Mesenchymal stem cell (in vitro differentiated cells and primary cell): ENCODE measurements around the gene LRRC4B.

Experiments
- DNase-seq: peaks from one replicate; pipeline ENCODE4 v3.0.0-alpha.2; 2013
- H2AFZ ChIP-seq: one replicate; pipeline ENCODE4 v1.6.1; 2013; ENCODE audit warnings: low read depth, mild to moderate bottlenecking, control low read depth, inconsistent platforms, low read length, moderate library complexity
- H2AK5ac ChIP-seq: 2 replicates; pipeline ENCODE4 v1.6.1; 2013; ENCODE audit warnings: low read length, moderate library complexity, mild to moderate bottlenecking, inconsistent platforms; ENCODE audit not compliant: severe bottlenecking
- H2BK120ac ChIP-seq: one replicate; pipeline ENCODE4 v1.6.1; 2013; ENCODE audit warnings: low read depth, mild to moderate bottlenecking, inconsistent platforms, low read length, moderate library complexity
- H2BK12ac ChIP-seq, 2 experiments: one replicate each; pipeline ENCODE4 v1.6.1; 2013; ENCODE audit warnings: inconsistent platforms in 2 of 2, low read length in 2 of 2, mild to moderate bottlenecking in 2 of 2, moderate library complexity in 2 of 2, control low read depth in 1 of 2
- H2BK15ac ChIP-seq: one replicate; pipeline ENCODE4 v1.6.1; 2013; ENCODE audit warnings: mild to moderate bottlenecking, low read depth, inconsistent platforms; ENCODE audit not compliant: poor library complexity, severe bottlenecking
- H2BK5ac ChIP-seq: 2 replicates; pipeline ENCODE4 v1.6.1; 2013; ENCODE audit warnings: low read depth, mild to moderate bottlenecking, low read length, control low read depth, inconsistent platforms; ENCODE audit not compliant: poor library complexity, severe bottlenecking
- H3K14ac ChIP-seq, 2 experiments: one replicate each; pipeline ENCODE4 v1.6.1; 2013; ENCODE audit warnings: inconsistent platforms in 2 of 2, low read length in 2 of 2, control low read depth in 1 of 2, mild to moderate bottlenecking in 1 of 2, moderate library complexity in 1 of 2
- H3K18ac ChIP-seq, 2 experiments: one replicate each; pipeline ENCODE4 v1.6.1; 2013; ENCODE audit warnings: inconsistent platforms in 2 of 2, low read length in 2 of 2, control low read depth in 1 of 2, low read depth in 1 of 2, mild to moderate bottlenecking in 1 of 2
- H3K23ac ChIP-seq, 2 experiments: one replicate each; pipeline ENCODE4 v1.6.1; 2013; ENCODE audit warnings: inconsistent platforms in 2 of 2, low read length in 2 of 2, mild to moderate bottlenecking in 2 of 2, moderate library complexity in 2 of 2, control low read depth in 1 of 2
- H3K27ac ChIP-seq: 2 replicates; pipeline ENCODE4 v1.5.1; 2013; ENCODE audit warnings: mild to moderate bottlenecking, moderate library complexity, low read length, control low read depth, inconsistent platforms; ENCODE audit not compliant: poor library complexity, severe bottlenecking
- H3K27me3 ChIP-seq, 2 experiments: 2 replicates each; pipeline versions ENCODE4 v1.6.1 to v1.7.0; 2013; ENCODE audit warnings: low read length in 2 of 2, mild to moderate bottlenecking in 2 of 2, moderate library complexity in 2 of 2, control low read depth in 1 of 2, inconsistent platforms in 1 of 2; ENCODE audit not compliant: control insufficient read depth in 1 of 2, insufficient read depth in 1 of 2
- H3K36me3 ChIP-seq, 2 experiments: 2 replicates each; pipeline versions ENCODE4 v1.6.1 to v1.7.0; 2013; ENCODE audit warnings: low read length in 2 of 2, control low read depth in 1 of 2, inconsistent platforms in 1 of 2, low read depth in 1 of 2, mild to moderate bottlenecking in 1 of 2; ENCODE audit not compliant: insufficient read depth in 2 of 2, control insufficient read depth in 1 of 2
- H3K4ac ChIP-seq, 2 experiments: one replicate each; pipeline ENCODE4 v1.6.1; 2013; ENCODE audit warnings: inconsistent platforms in 2 of 2, low read length in 2 of 2, mild to moderate bottlenecking in 2 of 2, moderate library complexity in 2 of 2, control low read depth in 1 of 2, low read depth in 1 of 2
- H3K4me1 ChIP-seq: 2 replicates; pipeline ENCODE4 v1.6.1; 2013; ENCODE audit warnings: low read depth, low read length, control low read depth; ENCODE audit not compliant: control insufficient read depth, insufficient read depth
- H3K4me2 ChIP-seq: 2 replicates; pipeline ENCODE4 v1.6.1; 2013; ENCODE audit warnings: low read length, mild to moderate bottlenecking, inconsistent platforms; ENCODE audit not compliant: poor library complexity, severe bottlenecking
- H3K4me3 ChIP-seq, 2 experiments: 2 replicates each; pipeline versions ENCODE4 v1.5.1 to v1.7.0; 2013; ENCODE audit warnings: low read length in 2 of 2, mild to moderate bottlenecking in 2 of 2, control low read depth in 1 of 2, low read depth in 1 of 2; ENCODE audit not compliant: insufficient read depth in 1 of 2
- H3K79me1 ChIP-seq: replicated peaks from 2 replicates; pipeline ENCODE4 v1.6.1; 2013; ENCODE audit warnings: mild to moderate bottlenecking, control low read depth, low read length, inconsistent platforms; ENCODE audit not compliant: poor library complexity, severe bottlenecking
- H3K9ac ChIP-seq: 2 replicates; pipeline ENCODE4 v1.7.0; 2013; ENCODE audit warnings: mild to moderate bottlenecking, low read length, moderate library complexity
- H3K9me3 ChIP-seq: 2 replicates; pipeline ENCODE4 v1.7.0; 2013; ENCODE audit warnings: mild to moderate bottlenecking, low read length; ENCODE audit not compliant: control insufficient read depth
- H4K8ac ChIP-seq: one replicate; pipeline ENCODE4 v1.6.1; 2013; ENCODE audit warnings: inconsistent platforms, mild to moderate bottlenecking, low read length, moderate library complexity
- H4K91ac ChIP-seq: one replicate; pipeline ENCODE4 v1.6.1; 2013; ENCODE audit warnings: mild to moderate bottlenecking, low read length, inconsistent platforms
- WGBS: methylation state at CpG from one replicate; pipeline ENCODE4 v1.1.7; 2013; ENCODE audit warnings: mixed read lengths; 5-methylcytosine and 5-hydroxymethylcytosine counted together

The LRRC4B gene

GRCh38 chr19:50513746-50514345 is 54.4 kb downstream of the LRRC4B start, which contains the start of gene ASPDH:
Gene ASPDH, minus strand, starts transcription at chr19:50513913. Its CDS starts 90 bp downstream, at chr19:50513823.
- no peak within 1 kb of the TSS for H3K4ac ChIP-seq
- H3K79me1 ChIP-seq = peaks cover 10% of the 10 kb centered on the region
- H3K9me3 ChIP-seq = no peaks in the 10 kb centered on the region
- no peak within 1 kb of the TSS for H2AFZ ChIP-seq
- peak within 1 kb of the TSS; percentile 15 for H4K91ac ChIP-seq
- no peak within 1 kb of the TSS for H3K4me2 ChIP-seq
- 76% methylated on average over 19 of the region's 22 CpGs for WGBS
- no peak within 1 kb of the TSS for H2BK15ac ChIP-seq
- H3K4me1 ChIP-seq = peaks cover 17% of the 10 kb centered on the region
- H2BK5ac ChIP-seq = no peak within 1 kb of the TSS
- H3K14ac ChIP-seq = no peak within 1 kb of the TSS
- DNase-seq = no peak
- no peak within 1 kb of the TSS for H2BK12ac ChIP-seq
- no peak within 1 kb of the TSS for H3K27ac ChIP-seq
- no peak within 1 kb of the TSS for H3K18ac ChIP-seq
- no peak within 1 kb of the TSS for H3K9ac ChIP-seq
- peaks cover 0 to 9% of the 10 kb centered on the region in 2 experiments for H3K27me3 ChIP-seq
- no peak within 1 kb of the TSS for H2BK120ac ChIP-seq
- no peaks in the 10 kb centered on the region for H3K36me3 ChIP-seq
- H3K4me3 ChIP-seq = no peak within 1 kb of the TSS
- H3K23ac ChIP-seq = no peak within 1 kb of the TSS
- H4K8ac ChIP-seq = no peak within 1 kb of the TSS
- no peak within 1 kb of the TSS for H2AK5ac ChIP-seq

DNA sequence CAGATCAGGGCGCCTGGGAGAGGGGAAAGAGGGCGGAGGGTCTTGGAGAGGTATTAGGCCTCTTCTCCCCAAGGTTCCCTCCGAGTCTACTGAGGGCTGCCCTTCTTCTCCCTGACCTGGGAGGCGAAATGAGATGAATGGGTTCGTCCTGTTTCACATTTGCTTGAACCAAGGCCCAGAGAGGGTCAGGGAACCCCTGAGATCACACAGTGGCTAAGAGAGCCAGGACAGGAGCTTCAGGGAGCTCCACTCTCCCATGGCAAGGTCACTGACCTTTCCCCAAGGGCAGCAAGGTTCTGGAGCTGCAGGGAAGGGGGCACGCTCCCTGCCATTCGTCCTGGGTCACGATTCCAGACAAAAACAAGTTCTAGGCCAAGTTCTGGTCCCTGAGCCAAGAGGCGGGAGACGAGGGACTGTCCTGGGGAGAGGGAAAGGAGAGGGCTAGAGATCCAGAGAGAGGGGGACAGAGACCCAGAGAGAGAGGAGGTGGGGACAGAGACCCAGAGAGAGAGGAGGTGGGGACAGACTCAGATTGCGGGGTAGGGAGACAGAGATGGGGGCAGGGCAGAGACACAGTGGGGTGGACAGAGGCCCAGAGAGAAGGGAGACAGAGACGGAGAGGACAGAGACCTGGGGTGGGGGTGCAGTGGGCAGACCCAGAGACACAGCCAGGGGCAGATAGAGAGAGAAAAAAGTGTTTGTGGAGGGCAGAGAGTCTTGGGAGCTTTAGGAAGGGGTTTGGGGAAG is 55.1 kb downstream of the LRRC4B start:
- peaks cover 19% of the 10 kb centered on the region for H3K4me1 ChIP-seq
- H3K18ac ChIP-seq = no peak overlapping the region
- no peak overlapping the region for H2AK5ac ChIP-seq
- H3K4me3 ChIP-seq = no peak overlapping the region
- H4K91ac ChIP-seq = peak overlapping the region; percentile 15
- H3K27me3 ChIP-seq = peaks cover 0 to 9% of the 10 kb centered on the region in 2 experiments
- no peak overlapping the region for H2BK120ac ChIP-seq
- H3K79me1 ChIP-seq = peaks cover 10% of the 10 kb centered on the region
- H3K27ac ChIP-seq = no peak overlapping the region
- H3K4ac ChIP-seq = no peak overlapping the region
- H2BK12ac ChIP-seq = no peak overlapping the region
- H3K14ac ChIP-seq = no peak overlapping the region
- no peak overlapping the region for H2BK5ac ChIP-seq
- H3K36me3 ChIP-seq = no peaks in the 10 kb centered on the region
- H2BK15ac ChIP-seq = no peak overlapping the region
- H3K23ac ChIP-seq = no peak overlapping the region
- no peak overlapping the region for H4K8ac ChIP-seq
- no peak overlapping the region for H3K4me2 ChIP-seq
- H2AFZ ChIP-seq = no peak overlapping the region
- no peak overlapping the region for H3K9ac ChIP-seq
- 84% methylated on average over 12 of the region's 12 CpGs for WGBS
- no peak for DNase-seq
- H3K9me3 ChIP-seq = no peaks in the 10 kb centered on the region

- Histone ChIP-seq H3K18ac (no peak overlapping the region), H3K9me3 (no peaks in the 10 kb centered on the region), H3K36me3 (peaks cover 0 to 1% of the 10 kb centered on the region in 2 experiments), H2AFZ (no peak overlapping the region), H4K91ac (no peak overlapping the region), H3K27me3 (peaks cover 0 to 9% of the 10 kb centered on the region in 2 experiments), H3K27ac (no peak overlapping the region), H2BK120ac (no peak overlapping the region), H3K4me3 (peak overlapping the region in 1 of 2 experiments; percentile 99), H2BK12ac (no peak overlapping the region), H2BK15ac (no peak overlapping the region), H3K14ac (no peak overlapping the region), H3K9ac (peak overlapping the region; percentile 98), H2BK5ac (no peak overlapping the region), H3K23ac (no peak overlapping the region), H3K4ac (no peak overlapping the region), H3K79me1 (peaks cover 10% of the 10 kb centered on the region), H3K4me1 (peaks cover 22% of the 10 kb centered on the region), H3K4me2 (no peak overlapping the region), H4K8ac (peak overlapping the region; percentile 16), H2AK5ac (no peak overlapping the region)
- DNase-seq = no peak
- 95% methylated on average over 36 of the region's 36 CpGs for WGBS
Observed at GRCh38 chr19:50512112-50512998, 55.9 kb downstream of the LRRC4B start.
